OCI-LY1 (cell line): Measurements from ENCODE around the gene DYNLL2.

Experiments
- EZH2 ChIP-seq: fragments of 200-600 bp; sonication (generic), shearing (Covaris generic); IDR thresholded peaks from 2 replicates; pipeline ENCODE4 v1.8.0; 2017; ENCODE audit warnings: borderline replicate concordance, mixed run types, mild to moderate bottlenecking, antibody characterized with exemption, low read length, moderate library complexity, mixed read lengths
- TF ChIP-seq, protein P1 (sequence below): fragments of 200-600 bp; sonication (generic), shearing (Covaris generic); IDR thresholded peaks from 2 replicates; pipeline ENCODE4 v1.5.1; 2017; ENCODE audit warnings: mild to moderate bottlenecking, antibody characterized with exemption, low read length, moderate library complexity, mixed read lengths

DNA sequence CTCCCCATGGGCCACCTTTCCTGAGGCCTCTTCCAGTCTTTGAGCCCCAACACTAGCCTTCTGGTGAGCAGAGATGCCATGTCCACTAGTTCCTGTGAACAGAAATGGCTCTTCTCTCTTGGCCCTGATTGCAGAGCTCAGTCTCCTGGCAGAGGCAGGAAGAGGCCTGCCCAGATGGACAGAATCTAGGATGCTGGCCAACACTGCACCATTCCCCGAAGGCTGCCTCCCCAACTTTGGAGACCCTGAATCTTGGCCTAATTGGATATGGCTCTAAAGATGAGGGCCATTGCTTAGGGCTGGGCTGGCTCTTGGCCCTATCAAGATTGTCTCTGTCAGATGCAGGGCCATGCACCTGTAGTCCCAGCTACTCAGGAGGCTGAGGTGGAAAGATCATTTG lies 18.0 kb upstream of the DYNLL2 start:
- TF ChIP-seq, protein P1, sequence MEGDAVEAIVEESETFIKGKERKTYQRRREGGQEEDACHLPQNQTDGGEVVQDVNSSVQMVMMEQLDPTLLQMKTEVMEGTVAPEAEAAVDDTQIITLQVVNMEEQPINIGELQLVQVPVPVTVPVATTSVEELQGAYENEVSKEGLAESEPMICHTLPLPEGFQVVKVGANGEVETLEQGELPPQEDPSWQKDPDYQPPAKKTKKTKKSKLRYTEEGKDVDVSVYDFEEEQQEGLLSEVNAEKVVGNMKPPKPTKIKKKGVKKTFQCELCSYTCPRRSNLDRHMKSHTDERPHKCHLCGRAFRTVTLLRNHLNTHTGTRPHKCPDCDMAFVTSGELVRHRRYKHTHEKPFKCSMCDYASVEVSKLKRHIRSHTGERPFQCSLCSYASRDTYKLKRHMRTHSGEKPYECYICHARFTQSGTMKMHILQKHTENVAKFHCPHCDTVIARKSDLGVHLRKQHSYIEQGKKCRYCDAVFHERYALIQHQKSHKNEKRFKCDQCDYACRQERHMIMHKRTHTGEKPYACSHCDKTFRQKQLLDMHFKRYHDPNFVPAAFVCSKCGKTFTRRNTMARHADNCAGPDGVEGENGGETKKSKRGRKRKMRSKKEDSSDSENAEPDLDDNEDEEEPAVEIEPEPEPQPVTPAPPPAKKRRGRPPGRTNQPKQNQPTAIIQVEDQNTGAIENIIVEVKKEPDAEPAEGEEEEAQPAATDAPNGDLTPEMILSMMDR, result no peak
- TF ChIP-seq EZH2, result no peak
